Psoas muscle (tissue), 8 donors: ENCODE data around the gene SWAP70. TPM values are rescaled to one million over a fixed set of nuclear protein-coding genes. Genes with fewer than 3 reads are reported as not detected.

Experiments used
- ATAC-seq, 4 donors: fragments of 200-7000 bp; cut with Tn5 transposase; one replicate each; pipeline ENCODE4 v1.9.1; 2020; ENCODE audit warnings: moderate library complexity in 3 of 4, mild to moderate bottlenecking in 2 of 4
- DNase-seq, 2 donors: peaks; one replicate each; pipeline ENCODE4 v3.0.0-alpha.2; 2020
- H3K27ac ChIP-seq: fragments of 200-600 bp; one replicate; pipeline ENCODE4 v1.8.0; 2022
- H3K27me3 ChIP-seq, 3 donors: fragments of 200-600 bp in 1 of 3; one replicate each; pipeline versions ENCODE4 v1.6.1 to v1.8.0; 2013 to 2022; ENCODE audit warnings: low read length in 2 of 3, mild to moderate bottlenecking in 2 of 3, moderate library complexity in 1 of 3; ENCODE audit not compliant: insufficient read depth in 3 of 3
- H3K36me3 ChIP-seq, 2 donors: fragments of 200-600 bp in 1 of 2; one replicate each; pipeline versions ENCODE4 v1.6.1 to v1.8.0; 2013 to 2022; ENCODE audit warnings: low read depth in 1 of 2, mild to moderate bottlenecking in 1 of 2, moderate library complexity in 1 of 2; ENCODE audit not compliant: insufficient read depth in 1 of 2
- H3K4me1 ChIP-seq: fragments of 200-600 bp; one replicate; pipeline ENCODE4 v1.8.0; 2022
- H3K4me3 ChIP-seq: fragments of 200-600 bp; one replicate; pipeline ENCODE4 v1.8.0; 2022; ENCODE audit warnings: mild to moderate bottlenecking
- H3K9me3 ChIP-seq: fragments of 200-600 bp; one replicate; pipeline ENCODE4 v1.8.0; 2022
- CTCF ChIP-seq: fragments of 200-600 bp; IDR thresholded peaks from one replicate; pipeline ENCODE4 v1.8.0; 2022; ENCODE audit warnings: antibody characterized with exemption
- WGBS, 3 donors: extraction: QIAGEN DNeasy Blood & Tissue Kit; methylation state at CpG; one replicate each; pipeline versions ENCODE4 v1.1.6 to v1.1.7; 2013; 5-methylcytosine and 5-hydroxymethylcytosine counted together
- intact Hi-C, 2 donors: fragments of 100-400 bp; cut with DNase I; formaldehyde crosslinking; loops; one replicate each; pipeline versions ENCODE4 v1.11.0 to v1.14.2; 2022
- polyA plus RNA-seq, 3 donors: library from polyadenylated mRNA; stranded (reverse); fragments of 200-250 nt; gene quantifications; one replicate each; pipeline ENCODE4 v1.2.3, GENCODE V29; 2013
- total RNA-seq, 4 donors: library from RNA; stranded (reverse); fragmentation: NEBNext Ultra II Directional in 2 of 4; extraction: Animal tissue kit (Norgen Biotek cat#: 25700) in 2 of 4; gene quantifications; one replicate each; pipeline versions ENCODE4 v1.2.1 to v1.2.4, GENCODE V29; 2021 to 2023
- donor health status: healthy with polysubstance abuse.
- donor health status: DM: no; HTN: no; CAD: no; lungs with moderate emphysema.
- donor health status: Bipolar disorder and iron deficiency.
- donor health status: healthy.
- donor health status: DM: yes; HTN: yes; CAD: no.
- donor health status: DM: no; HTN: no; CAD: no.
- donor health status: DM: no; HTN: no; CAD: no.
- donor health status: DM: yes; HTN: yes; CAD: no.

SWAP70 gene
- total and polyA plus RNA-seq, 7 donors: 4.3 to 13.3 (median 8.2) TPM

DNA sequence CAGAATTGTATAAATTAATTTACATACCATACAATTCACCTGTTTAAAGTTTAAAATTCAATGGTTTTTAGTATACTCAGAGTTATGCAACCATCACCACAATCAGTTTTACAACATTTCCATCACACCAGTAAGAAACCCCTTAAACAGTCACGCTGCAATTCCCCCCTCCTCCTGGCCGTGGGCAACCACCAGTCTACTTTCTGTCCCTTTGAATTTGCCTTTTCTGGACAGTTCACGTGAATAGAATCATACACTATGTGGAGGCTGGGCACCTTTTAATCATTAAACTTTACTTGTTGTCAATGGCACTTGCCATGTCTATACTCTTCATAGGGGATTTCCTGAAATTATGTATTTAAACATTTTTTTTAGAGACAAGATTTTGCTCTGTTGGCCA is 20.1 kb upstream of the SWAP70 start:
- H3K36me3 ChIP-seq: no peaks in the 10 kb centered on the region
- WGBS, 3 donors: 64 to 78% (median 78%) methylated on average over 3 of the region's 3 CpGs
- intact Hi-C loops: no loop called here

GRCh38 chr11:9645881-9646280 is 18.0 kb upstream of the SWAP70 start:
- Histone ChIP-seq H3K36me3 (no peaks in the 10 kb centered on the region), H3K27me3 (no peaks in the 10 kb centered on the region), H3K4me3 (no peak overlapping the region), H3K9me3 (no peaks in the 10 kb centered on the region), H3K27ac (no peak overlapping the region), H3K4me1 (no peaks in the 10 kb centered on the region)
- DNase-seq: no peak
- intact Hi-C loops: no loop called here
- ATAC-seq: no peak
- TF ChIP-seq CTCF: no peak
- WGBS, 3 donors: 77 to 87% (median 83%) methylated on average over 1 of the region's 1 CpG

More for the DNA sequence above, 20.1 kb upstream of the SWAP70 start:
- Histone ChIP-seq H3K27ac (no peak overlapping the region), H3K27me3 (no peaks in the 10 kb centered on the region), H3K4me1 (no peaks in the 10 kb centered on the region), H3K9me3 (no peaks in the 10 kb centered on the region), H3K4me3 (no peak overlapping the region)
- no peak for DNase-seq
- no peak for ATAC-seq
- TF ChIP-seq CTCF: no peak

DNA sequence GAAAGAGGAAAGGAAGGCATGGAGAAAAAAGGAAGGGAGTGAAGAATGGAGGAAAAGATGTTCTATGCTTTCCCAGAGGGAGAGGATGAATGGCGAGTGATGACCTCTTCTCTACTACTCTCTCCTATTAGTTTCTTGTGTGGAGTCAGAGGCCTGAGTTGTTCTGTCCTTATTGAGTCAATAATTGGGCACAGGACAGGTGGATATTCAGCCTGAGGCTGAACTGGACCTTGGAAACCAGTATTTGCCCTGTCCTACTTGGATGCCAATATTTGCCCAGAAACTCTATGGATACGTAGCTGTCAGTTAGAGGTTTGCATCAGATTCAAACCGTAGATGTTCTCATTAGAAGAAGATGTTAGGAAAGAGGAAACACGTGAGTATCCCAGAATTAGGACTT is 17.6 kb upstream of the SWAP70 start:
- DNase-seq (no peak), ATAC-seq (no peak)
- intact Hi-C loops: no loop called here
- WGBS, 3 donors: 83 to 88% (median 87%) methylated on average over 4 of the region's 4 CpGs
- H3K4me1 ChIP-seq: no peaks in the 10 kb centered on the region
- H3K27me3 ChIP-seq: no peaks in the 10 kb centered on the region
- no peaks in the 10 kb centered on the region for H3K9me3 ChIP-seq
- no peaks in the 10 kb centered on the region for H3K36me3 ChIP-seq
- no peak overlapping the region for H3K27ac ChIP-seq
- no peak overlapping the region for H3K4me3 ChIP-seq
- no peak for TF ChIP-seq CTCF

DNA sequence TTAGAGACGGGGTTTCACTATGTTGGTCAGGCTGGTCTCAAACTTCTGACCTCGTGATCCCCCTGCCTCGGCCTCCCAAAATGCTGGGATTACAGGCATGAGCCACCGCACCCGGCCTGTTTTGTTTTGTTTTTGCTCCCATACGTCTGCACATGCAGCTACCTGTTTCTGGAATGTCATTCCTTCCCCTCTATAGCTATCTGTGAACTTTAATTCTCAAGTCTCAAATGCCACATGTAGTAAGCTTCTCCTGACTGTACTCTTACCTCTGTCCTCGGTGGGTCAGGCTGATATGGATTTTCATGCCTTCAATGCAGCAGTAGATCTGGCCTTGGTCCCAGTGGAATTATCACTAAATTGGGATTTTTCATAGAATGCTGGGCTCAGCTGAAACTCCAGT is 12.4 kb upstream of the SWAP70 start:
- DNase-seq (no peak), ATAC-seq (no peak)
- intact Hi-C loops: no loop called here
- no peak overlapping the region for H3K4me3 ChIP-seq
- no peak overlapping the region for H3K27ac ChIP-seq
- H3K36me3 ChIP-seq: no peaks in the 10 kb centered on the region
- no peaks in the 10 kb centered on the region for H3K27me3 ChIP-seq
- H3K4me1 ChIP-seq: no peaks in the 10 kb centered on the region
- no peak for TF ChIP-seq CTCF
- WGBS, 3 donors: 79 to 84% (median 82%) methylated on average over 7 of the region's 7 CpGs
- no peaks in the 10 kb centered on the region for H3K9me3 ChIP-seq

DNA sequence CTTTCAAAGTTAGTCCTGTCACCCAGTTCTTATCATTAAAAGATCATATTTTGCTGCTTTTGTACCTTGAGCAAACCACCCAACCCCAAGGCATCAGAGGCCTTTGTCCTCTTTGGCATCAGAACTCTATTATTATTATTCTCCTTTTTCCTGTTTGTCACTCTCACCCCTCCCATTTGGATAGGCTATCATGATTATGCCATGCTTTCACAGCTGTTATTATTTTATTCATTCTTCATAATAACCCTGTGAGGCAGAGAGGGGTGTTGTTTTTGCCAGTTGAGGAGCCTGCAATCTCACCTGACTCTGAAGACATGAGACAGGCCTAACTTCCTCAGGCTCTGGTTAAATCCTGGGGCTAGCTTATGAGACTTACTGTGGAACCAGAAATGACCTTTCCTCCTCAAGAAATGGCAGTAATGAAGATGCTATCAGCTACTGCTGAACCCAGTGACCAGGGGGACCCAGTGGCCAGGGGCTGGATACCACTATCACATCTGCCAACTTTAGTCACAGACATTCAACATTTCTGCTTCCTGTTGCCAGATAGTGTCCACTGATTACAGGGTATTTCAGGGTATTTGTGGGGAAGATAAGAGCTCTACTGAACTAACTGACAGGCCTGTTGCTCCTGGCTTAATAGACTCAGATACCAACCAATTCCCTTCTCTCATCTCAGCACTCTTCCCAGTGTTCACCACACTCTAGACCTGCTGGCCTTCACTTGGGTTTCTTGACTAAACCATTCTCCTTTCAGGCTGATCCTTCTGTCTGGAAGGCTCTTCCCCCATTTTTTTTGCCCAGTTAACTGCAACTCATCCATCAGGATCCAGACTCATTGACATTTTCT is 11.8 kb upstream of the SWAP70 start:
- intact Hi-C loops: no loop called here
- Histone ChIP-seq H3K4me3 (no peak overlapping the region), H3K9me3 (no peaks in the 10 kb centered on the region), H3K27ac (no peak overlapping the region), H3K4me1 (no peaks in the 10 kb centered on the region), H3K36me3 (no peaks in the 10 kb centered on the region), H3K27me3 (no peaks in the 10 kb centered on the region)
- DNase-seq (no peak), ATAC-seq (no peak)
- no peak for TF ChIP-seq CTCF
